Stimulated activated CD8-positive, alpha-beta memory T cell treated with anti-CD3 and anti-CD28 coated beads, Interleukin-4, amount 100 ng/mL, for 1 hour (primary cell): ENCODE results near the gene ZNF646.

Experiments
- DNase-seq, 2 donors: peaks; one replicate each; pipeline ENCODE4 v3.0.0-alpha.2; 2020; ENCODE audit warnings: low read depth in 2 of 2, low spot score in 1 of 2

Gene ZNF646

DNA sequence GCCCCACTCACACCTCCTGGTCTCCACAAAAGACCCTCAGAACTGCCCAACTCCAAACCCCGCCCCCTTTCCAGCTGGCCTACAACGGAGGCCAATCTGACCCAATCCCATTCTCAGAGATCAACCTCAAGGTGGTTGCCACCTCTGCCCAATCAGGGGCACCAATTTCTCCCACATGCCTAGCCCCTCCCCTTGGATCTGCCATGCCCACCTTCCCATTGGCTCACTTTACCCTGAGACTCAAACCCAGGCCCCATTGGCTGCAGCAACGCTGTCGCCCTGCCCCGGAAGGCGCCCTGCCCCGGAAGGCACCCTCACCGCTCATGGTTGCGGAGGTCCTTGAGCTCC, 10.8 kb upstream of the ZNF646 start:
- DNase-seq: no peak

- no peak for DNase-seq
These were observed 10.2 kb upstream of the ZNF646 start for GRCh38 chr16:31063843-31064611.

GRCh38 chr16:31064882-31065461, 9.2 kb upstream of the ZNF646 start:
- no peak for DNase-seq

GRCh38 chr16:31067342-31067741, 6.9 kb upstream of the ZNF646 start:
- DNase-seq: no peak

GRCh38 chr16:31071861-31072260, 2.4 kb upstream of the ZNF646 start:
- no peak for DNase-seq

DNA sequence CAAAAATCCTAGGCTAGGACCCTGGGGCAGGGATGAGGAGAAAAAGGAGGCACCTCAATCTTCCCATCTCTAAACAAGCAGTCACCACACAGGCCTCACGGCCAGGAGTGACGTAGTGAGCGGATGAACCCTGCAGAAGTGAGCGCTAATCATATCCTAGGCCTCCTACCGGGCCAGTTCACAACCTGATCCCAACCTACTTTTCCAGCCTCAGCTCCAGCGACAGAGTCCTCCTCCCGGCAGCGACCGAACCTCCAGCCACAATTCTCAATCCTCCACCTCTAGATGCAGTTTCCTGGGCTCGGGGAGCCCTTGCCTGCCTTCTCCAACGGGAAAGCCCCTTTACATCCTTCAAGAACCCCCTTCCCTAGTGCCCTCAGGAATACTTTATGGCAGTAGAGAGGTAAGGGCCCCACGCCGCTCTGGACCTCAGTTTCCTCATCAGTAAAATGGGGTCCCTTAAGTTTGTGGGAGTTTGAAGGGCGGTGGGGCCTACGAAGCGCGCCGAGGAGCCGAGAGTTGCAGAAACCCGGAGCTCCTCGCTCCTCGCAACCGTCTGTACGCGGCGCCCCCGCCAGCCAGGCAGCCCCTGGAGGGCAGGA, 1.6 kb upstream of the ZNF646 start:
- DNase-seq: no peak

DNA sequence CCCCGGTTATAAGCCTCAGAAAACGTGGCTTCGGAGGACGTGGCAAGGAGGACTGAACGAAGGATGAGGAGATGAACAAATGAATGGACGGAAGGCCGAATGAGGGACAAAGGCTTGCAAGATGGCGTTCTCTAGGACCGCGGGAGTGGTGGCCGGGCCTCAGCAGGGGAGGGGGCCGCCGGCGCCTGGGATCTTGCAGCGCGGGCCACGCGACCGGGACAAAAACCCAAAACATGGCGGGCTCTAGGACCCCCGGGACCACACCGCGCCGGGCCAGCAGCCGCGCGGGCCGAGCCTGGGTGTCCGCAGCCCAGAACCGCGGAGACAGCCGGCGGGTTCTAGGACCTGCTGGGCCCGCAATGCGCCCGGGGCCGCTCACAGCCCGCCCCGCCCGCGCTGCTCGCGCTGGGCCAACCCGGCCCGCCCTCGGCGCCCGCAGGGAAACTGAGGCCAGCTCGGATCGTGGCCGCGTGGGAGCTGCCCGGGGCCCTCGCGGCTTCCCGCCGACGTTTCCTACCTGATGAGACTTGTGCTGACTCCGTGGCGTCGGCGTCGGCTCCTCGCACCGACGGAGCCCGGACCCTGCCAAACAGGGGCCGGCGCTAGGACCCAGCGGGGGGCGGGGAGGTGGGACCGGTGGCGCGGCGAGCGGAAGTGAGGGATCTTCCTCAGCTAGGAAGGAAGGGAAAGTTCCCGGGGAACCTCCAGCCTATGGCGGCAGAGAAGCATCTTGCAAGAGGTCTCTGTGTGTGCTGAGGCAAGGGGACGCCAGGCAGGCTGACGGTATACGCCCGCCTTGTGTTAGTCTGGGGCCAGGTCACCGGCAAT, 866 bp upstream of the ZNF646 start:
- DNase-seq: peak; percentile 68 to 80

- DNase-seq: no peak
These were observed 577 bp downstream of the ZNF646 start for GRCh38 chr16:31074814-31075183.

DNA sequence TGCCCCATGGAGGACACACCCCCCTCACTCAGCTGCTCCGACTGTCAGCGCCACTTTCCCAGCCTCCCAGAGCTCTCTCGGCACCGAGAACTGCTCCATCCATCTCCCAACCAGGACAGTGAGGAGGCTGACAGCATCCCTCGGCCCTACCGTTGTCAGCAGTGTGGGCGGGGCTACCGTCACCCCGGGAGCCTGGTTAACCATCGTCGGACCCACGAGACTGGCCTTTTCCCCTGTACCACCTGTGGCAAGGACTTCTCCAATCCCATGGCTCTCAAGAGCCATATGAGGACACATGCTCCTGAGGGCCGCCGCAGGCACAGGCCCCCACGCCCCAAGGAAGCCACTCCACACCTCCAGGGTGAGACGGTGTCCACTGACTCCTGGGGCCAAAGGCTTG, 2.1 kb downstream of the ZNF646 start:
- DNase-seq: no peak

- DNase-seq: no peak
These were observed 2.8 kb downstream of the ZNF646 start for GRCh38 chr16:31077024-31077423.

GRCh38 chr16:31077592-31078396, 3.6 kb downstream of the ZNF646 start:
- no peak for DNase-seq

DNA sequence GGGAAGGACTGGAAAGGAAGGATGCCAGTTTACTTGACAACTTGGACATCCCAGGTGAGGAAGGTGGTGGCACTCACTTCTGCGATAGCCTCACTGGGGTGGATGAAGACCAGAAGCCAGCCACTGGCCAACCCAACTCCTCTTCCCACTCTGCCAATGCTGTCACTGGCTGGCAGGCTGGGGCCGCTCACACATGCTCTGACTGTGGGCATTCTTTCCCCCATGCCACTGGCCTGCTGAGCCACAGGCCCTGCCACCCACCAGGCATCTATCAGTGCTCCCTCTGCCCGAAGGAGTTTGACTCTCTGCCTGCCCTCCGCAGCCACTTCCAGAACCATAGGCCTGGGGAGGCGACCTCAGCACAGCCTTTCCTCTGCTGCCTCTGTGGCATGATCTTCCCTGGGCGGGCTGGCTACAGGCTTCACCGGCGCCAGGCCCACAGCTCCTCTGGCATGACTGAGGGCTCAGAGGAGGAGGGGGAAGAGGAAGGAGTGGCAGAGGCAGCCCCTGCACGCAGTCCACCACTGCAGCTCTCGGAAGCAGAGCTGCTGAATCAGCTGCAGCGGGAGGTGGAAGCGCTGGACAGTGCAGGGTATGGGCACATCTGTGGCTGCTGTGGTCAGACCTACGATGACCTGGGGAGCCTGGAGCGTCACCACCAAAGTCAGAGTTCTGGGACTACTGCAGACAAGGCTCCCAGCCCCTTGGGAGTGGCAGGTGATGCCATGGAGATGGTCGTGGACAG, 4.5 kb downstream of the ZNF646 start:
- no peak for DNase-seq

DNA sequence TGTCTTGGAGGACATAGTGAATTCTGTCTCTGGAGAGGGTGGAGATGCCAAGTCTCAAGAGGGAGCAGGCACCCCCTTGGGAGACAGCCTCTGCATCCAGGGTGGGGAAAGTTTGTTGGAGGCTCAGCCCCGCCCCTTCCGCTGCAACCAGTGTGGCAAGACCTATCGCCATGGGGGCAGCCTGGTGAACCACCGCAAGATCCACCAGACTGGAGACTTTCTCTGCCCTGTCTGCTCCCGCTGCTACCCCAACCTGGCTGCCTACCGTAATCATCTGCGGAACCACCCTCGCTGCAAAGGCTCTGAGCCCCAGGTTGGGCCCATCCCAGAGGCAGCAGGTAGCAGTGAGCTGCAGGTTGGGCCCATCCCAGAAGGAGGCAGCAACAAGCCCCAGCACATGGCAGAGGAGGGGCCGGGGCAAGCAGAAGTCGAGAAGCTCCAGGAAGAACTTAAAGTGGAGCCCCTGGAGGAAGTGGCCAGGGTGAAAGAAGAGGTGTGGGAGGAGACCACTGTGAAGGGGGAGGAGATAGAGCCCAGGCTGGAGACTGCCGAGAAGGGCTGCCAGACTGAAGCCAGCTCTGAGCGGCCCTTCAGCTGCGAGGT, 5.2 kb downstream of the ZNF646 start:
- no peak for DNase-seq

GRCh38 chr16:31080035-31080629, 5.9 kb downstream of the ZNF646 start:
- no peak for DNase-seq

DNA sequence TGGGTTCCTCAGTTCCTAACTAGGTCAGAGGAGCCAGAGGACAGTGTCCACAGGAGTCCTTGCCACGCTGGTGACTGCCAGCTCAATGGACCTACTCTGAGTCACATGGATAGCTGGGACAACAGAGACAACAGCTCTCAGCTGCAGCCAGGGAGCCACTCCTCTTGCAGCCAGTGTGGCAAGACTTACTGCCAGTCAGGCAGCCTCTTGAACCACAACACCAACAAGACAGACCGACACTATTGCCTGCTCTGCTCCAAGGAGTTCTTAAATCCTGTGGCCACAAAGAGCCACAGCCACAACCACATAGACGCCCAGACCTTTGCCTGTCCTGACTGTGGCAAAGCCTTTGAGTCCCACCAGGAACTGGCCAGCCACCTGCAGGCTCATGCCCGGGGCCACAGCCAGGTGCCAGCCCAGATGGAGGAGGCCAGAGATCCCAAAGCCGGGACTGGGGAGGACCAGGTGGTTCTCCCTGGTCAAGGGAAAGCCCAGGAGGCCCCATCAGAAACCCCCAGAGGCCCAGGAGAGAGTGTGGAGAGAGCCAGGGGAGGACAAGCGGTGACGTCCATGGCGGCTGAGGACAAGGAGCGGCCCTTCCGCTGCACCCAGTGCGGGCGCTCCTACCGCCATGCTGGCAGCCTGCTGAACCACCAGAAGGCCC, 6.7 kb downstream of the ZNF646 start:
- DNase-seq: no peak

DNA sequence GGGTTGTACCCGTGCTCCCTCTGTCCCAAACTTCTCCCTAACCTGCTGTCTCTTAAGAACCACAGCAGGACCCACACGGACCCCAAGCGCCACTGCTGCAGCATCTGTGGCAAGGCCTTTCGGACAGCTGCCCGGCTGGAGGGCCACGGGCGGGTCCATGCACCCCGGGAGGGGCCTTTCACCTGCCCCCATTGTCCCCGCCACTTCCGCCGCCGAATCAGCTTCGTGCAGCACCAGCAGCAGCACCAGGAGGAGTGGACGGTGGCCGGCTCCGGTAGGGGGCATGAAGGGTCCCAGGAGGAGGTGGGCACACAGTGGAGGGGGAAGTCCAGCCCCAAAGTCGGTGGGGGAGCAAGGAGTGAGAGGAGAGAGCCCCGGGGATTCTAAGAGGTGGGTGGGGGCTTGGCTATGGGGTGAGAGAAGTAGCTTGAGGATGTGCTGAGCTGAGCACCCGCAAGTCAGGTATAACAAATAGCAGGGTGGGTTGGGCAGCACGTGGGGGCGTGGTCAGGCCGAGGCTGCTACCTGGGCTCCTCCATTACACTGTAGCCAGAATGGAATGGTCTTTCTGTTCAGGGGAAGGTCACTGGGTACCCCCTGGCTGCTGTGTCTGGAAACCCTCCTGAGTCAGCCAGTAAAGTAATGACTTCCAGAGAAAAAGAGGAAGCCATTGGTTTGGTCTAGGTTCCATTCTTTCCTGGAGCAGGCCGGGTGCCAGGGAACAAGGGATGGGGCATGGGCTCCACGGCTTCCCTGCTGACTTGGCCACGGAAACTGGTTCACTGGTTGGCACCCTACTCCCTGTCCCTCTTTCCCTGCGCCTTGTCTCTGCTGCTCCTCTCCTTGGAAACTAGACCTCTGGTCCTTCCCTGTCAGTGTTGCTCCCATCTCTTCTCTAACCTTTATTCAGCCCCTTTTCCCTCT, 7.5 kb downstream of the ZNF646 start:
- no peak for DNase-seq

DNA sequence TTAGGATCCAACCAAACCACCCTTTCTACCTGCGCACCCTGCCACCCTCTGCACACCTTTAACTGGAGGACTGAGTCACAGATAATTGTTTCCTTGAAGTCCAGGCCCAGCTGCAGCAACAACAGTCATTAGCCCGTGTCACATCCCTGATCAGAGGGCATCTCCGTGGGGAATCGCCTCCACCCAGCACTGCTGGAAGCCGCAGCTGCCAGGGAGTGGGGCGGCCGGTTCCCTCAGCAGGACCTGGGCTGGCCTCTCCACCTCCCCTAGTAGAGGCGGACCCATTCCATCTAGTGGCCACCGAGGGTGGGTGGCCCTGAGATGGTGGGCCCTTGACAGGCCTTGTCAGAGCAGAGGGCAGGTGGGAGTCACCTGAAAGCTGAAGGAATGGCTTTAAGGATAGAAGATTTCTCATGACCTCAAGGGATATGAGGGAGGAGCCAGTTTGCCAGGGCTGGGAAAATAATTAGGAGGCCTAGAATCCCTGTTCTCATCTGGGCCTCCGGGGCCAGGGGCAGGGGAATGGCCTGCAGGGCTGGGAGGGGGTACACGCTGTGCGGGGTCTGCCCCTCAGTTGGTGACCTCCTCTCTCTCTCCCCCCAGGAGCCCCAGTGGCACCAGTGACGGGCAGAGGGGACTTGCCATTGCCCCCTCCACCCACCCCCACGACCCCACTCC, 8.3 kb downstream of the ZNF646 start:
- no peak for DNase-seq
